ENCODE measurements around the gene ABLIM2.
"Not testable (repeated sequence)": the region's sequence is repeated elsewhere in the genome, so short reads cannot be mapped to it uniquely, and the experiment has no call there.

Gene ABLIM2

GRCh38 chr4:7950301-7951092 lies 208.1 kb downstream of the ABLIM2 start:
- DNase-seq: no peak

DNA sequence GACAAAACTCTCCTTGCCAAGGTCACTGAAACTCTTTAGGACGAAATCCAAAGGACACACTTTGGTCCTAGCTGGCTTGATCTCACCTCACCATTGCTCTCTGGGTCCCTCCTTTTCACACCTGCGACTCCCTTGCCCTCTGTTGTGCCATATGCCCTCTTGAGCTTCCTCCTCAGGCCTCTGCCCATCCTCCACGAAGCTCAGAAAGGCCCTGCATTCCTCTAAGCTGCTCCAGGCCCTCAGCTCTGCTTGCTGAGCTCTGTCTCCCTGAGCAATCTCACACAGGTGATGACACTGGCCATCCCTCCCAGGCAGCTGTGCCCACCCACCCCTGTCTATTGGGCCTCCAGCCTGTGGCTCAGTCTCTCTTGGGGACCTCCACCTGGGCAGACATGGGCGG lies 208.9 kb downstream of the ABLIM2 start:
- no peak for DNase-seq

DNA sequence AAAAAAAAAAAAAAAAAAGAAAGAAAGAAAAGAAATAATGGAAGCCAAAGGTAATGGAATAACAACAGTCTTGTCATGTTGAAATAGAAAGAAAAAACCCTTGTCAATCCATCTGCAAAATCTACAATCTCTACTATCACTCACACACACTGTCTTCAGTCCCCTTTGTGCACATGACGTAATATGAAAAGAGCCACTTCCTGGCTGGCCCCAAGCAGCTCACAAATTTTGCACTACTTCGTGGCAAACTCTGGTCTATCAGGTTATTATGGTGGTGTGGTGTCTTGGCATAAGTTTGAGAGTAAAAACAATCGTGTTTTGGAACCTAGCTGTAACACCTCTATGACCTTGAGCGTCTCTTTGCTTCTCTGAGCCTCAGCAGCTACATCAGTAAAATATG lies 210.7 kb downstream of the ABLIM2 start:
- DNase-seq: no peak

DNA sequence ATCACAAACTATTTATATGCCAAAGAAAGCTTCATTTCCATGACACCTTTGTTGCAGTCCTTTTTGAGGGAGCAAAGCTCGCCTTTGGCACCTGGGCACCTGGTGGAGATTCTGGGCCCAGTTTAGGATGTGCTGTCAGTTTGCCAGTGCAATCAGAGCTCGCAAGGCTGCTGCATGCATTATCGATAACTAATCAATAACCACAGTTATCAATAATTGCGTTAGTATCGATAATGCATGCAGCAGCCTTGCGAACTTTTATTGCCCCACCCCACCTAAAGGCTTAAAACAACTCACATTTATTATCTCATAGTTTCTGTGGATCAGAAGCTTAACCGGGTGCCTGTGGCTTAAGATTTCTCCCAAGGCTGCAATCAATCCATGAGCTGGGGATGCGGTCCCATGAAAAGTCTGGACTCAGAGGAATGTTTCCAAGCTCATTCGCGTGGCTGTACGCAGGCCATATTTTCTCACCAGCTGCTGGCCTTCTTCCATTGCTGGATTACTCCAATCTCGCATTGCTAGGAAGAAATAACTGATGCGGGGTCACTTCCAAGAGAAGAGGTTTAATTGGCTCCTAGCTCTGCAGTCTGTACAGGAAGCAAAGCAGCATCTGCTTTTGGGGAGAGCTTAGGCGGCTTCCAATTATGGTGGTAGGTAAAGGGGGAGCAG lies 212.8 kb downstream of the ABLIM2 start:
- no peak for DNase-seq

DNA sequence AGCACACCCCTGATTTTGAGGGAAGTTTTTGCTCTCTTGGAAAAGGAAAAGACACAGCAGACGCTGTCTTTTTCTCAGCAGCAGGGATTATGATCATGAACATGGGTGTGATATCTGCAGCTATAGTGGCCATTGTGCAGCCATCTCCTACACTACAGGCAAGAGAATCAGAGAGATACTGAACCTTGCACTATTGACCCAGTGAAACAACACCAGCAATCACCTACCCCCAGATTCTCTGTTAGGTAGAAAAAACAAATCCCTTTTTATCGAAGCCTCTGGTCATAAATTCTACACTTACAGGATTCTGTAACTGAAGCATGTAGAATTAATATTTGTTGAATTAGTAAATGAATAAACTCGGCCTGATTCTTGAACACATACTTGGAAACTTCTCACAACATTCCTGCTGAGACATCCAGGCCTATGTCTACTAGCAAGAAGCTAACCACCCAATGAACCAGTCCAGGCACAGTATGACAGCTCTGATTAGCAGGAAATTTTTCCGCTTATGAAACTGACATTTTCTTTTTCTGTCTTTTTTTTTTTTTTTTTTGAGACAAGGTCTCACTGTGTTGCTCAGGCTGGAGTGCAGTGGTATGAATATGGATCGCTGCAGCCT lies 213.9 kb downstream of the ABLIM2 start:
- DNase-seq: no peak

GRCh38 chr4:7943688-7944087 lies 214.9 kb downstream of the ABLIM2 start:
- DNase-seq: not testable (repeated sequence)

DNA sequence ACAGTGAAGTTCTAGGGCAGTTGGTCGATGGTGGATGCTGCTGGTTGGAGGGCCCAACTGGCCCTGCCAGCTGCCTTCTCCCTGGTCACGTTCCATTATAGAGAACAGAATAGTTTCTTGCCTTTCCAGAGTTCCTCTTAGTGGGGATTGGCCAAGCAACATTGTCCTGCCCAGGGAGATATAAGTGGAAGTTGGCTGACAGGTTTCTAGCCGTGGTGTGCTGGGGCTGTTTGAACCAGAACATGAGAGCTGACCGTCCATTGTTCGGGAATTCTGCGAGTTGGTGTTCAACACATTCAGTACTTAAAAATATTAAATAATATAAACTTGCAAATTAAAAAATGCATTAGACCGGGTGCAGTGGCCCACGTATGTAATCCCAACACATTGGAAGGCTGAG lies 215.4 kb downstream of the ABLIM2 start:
- DNase-seq: no peak

DNA sequence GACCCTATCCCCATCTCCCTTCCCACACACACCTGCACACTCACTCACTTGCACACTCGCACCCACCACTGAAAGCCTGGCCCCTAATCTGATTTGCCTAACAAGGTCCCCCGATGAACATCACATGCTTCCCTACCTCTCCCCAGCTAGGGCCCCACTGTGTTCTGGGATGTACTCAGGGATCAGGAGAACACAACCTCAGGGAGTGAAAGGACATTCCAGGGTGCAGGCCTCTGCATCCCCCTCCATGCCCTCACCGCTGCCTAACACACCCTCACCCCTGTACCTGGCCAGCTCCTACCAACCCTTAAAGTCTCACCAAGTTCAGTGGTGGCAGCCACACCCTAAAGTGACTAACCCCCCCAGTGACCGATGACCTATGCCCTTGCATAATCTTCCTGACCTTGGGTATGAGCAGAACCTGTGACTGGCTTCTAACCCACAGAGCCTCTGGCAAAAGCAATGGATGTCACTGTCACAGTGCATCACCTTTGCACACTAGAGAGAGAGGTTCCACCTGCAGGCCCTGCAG lies 216.6 kb downstream of the ABLIM2 start:
- DNase-seq: no peak

GRCh38 chr4:7941111-7941964 lies 217.3 kb downstream of the ABLIM2 start:
- no peak for DNase-seq

DNA sequence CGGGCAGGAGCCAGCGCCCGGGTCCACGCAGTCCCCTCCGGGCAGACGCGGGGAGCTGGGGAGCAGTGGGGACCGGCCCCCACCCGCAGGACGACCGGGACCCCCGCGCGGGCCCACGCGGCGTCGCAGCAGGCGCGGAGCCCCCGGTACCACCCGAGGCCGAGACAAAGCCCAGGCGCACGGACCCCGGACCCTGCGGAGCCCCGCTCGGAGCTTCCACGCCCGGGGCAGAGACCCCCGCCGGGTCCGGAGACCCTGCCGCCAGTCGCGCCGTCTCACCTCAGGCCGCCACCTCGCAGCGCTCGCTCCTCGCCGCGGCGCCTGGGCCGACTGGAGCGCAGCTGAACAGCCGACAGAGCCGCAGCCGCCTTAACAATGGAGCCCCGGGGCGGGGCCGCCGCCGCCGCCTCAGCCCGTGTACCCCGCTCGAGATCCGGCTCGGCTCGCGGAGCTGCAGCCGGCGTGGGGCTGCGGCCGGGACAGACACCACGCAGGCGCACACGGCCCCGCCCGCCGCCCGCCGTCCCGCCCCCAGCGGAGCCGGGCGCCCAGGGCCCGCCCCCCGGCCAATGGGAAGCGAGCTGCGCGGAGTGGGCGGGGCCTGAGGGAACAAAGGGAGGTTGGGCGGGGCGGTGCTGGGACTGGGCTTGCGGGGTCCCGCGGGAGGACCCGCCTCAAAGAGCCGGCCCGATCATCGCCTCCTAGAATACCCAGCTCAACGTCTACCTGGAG lies 219.1 kb downstream of the ABLIM2 start, which contains the start of gene AFAP1:
TSS of gene AFAP1 (minus strand) at position 485 of the 732 bp plus-strand sequence. CDS start 67,783 bp downstream, outside the sequence.
- peak; percentile 54 to 59 for DNase-seq

- DNase-seq: no peak
Measured at GRCh38 chr4:7938609-7939376, 219.8 kb downstream of the ABLIM2 start.

- no peak for DNase-seq
Measured at GRCh38 chr4:7938266-7938608, 220.4 kb downstream of the ABLIM2 start.

DNA sequence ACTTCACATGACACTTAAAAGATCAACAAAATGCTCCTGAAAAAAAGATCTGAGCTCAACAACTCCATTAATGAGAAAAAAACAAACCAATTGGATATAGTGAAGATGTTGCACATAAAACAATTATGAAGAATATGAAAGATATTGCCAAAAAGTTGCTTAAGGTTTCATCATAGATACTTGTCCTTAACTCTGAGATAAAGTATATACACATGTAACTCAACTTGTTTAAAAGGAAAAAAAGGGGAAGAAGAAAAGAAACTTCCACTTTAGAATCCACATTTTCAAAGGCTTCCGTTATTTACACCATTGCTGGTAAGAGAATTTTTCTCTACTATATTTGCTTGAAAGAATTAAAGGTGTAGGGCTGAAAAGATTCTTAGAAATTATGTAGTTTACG lies 221.6 kb downstream of the ABLIM2 start:
- peak in 1 of 2 donors; percentile 26 for DNase-seq

DNA sequence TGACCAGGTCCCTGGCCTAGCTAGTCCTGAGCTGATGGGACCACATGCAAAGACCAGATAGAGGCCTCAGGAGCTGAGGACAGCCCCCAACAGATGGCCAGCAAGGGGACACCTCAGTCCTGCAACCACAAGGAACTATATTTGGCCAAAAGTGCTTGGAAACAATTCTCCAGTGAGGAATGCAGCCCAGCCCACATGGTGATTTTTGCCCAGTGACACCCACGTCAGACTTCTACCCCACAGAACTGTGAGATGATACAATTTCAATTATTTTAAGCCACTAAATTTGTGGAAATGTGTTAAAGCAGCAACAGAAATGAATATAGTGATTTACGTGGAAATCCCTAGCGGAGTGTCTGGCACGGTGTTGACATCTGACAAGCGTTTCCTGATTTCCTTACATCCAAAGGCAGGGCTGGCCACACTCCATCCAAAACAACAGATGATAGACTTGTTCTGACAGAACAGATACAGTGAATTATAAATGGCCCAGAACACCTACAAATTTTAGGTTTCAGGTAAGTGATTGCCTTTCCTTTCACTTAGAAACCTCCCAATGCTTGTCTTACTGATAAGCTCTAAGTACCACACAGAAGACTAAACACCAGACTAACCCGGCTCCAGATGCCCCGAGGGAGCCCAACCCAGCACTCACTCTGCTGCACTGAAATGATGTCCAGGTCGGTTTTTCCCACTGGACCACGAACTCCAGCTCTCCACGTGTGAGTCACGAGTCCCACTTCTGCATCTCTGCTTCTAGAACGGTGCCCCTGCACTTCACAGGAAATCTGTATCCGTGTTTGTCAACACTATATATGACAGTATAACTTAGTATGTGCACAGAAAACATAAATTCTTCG lies 224.7 kb downstream of the ABLIM2 start:
- DNase-seq: no peak

DNA sequence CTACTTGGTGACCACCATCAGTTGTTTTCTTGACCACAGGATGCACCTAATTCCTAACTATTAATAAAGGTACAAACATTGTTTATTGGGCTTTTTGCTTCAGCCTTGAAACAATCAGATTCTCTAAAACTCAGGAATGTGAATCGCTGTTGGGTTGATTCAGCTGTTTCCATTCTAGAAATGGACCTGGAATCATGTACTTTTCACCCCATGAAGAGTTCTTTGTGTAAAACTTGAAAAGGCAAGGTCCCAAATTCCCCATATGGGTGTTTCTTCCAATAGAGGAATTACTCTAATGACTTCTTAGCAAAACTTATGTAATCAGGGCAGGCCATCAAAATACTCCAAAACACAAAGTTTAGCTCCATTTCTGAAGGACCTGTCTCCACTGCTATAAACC lies 226.3 kb downstream of the ABLIM2 start:
- DNase-seq: no peak

- no peak for DNase-seq
Measured at GRCh38 chr4:7929118-7929951, 229.3 kb downstream of the ABLIM2 start.

DNA sequence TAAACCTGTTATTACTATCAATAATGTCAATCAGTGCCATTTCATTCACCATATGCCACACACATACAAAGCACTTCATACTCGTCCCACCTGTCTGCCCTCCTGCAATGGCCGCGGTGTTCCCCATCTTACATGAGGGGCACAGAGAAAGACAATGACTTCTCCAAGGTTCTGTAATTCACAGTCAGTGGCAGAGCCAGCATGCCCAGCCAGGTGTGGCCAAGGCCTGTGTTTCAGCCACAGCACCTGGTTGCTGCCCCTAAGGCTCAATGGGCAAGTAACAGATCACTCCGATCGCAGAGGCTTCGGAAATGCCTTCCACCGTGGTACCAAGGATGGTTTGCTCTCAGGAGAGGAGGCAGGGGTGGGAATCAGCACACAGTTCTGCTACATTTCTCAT lies 229.9 kb downstream of the ABLIM2 start:
- DNase-seq: no peak

GRCh38 chr4:7926822-7927221 lies 231.8 kb downstream of the ABLIM2 start:
- no peak for DNase-seq

DNA sequence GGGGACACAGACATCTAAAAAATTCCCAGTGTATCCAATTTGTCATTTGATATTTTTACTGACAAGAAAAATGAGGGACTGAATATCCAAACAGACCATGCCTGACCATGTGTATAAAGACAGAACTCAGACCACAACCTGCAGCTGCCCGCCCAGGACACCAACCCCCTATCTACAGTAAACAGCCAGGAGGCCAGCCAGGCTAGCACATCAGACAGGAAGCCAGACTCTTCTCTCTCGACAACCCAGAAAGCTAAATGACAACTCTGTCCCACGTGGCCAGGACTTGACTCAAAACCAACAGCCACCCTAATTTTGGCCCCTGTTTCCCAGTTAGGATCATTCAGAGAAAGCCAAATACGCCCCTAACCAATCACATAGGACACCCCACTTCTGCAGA lies 234.0 kb downstream of the ABLIM2 start:
- no peak for DNase-seq
